GM21723 (cell line): ENCODE measurements around the gene PGLYRP2.
"Not testable (repeated sequence)": the region's sequence is repeated elsewhere in the genome, so short reads cannot be mapped to it uniquely, and the experiment has no call there.

Experiments used
- ATAC-seq: cut with Tn5 transposase; IDR thresholded peaks from one replicate; pipeline ENCODE4 v1.9.1; 2021; ENCODE audit warnings: mild to moderate bottlenecking, moderate library complexity; ENCODE audit not compliant: unreplicated experiment

Gene PGLYRP2

GRCh38 chr19:15488489-15489226 lies 9.4 kb upstream of the PGLYRP2 start:
- ATAC-seq = no peak

- no peak for ATAC-seq
These were observed 7.7 kb upstream of the PGLYRP2 start for GRCh38 chr19:15487038-15487437.

DNA sequence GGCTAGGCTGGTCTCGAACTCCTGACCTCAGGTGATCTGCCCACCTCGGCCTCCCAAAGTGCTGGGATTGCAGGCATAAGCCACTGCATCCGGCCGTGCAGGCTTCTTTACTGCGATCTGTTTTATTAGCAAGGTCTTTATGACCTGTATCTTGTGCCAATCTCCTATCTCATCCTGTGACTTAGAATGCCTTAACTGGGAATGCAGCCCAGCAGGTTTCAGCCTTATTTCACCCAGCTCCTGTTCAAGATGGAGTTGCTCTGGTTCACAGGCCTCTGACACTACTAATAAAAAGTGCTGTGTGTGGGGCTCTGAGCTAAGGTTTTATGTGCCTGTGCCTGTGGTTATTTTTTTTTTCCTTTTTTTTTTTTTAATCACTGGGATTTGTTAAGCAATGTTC lies 6.5 kb upstream of the PGLYRP2 start:
- not testable (repeated sequence) for ATAC-seq

DNA sequence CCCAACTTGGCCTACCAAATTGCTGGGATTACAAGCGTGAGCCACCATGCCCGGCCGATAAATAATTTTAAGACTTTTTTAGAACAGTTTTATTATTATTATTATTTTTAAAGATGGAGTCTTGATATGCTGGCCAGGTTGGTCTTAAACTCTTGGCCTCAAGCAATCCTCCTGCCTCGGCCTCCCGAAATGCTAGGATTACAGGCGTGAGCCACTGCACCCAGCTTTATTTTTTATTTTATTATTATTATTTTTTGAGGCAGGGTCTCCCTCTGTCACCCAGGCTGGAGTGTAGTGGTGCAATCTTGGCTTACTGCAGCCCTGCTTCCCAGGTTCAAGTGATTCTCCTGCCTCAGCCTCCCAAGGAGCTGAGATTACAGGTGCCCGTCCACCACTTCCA lies 1.7 kb upstream of the PGLYRP2 start:
- ATAC-seq = not testable (repeated sequence)

GRCh38 chr19:15476325-15476724 lies 3.0 kb downstream of the PGLYRP2 start:
- ATAC-seq = no peak

GRCh38 chr19:15475611-15476010 lies 3.7 kb downstream of the PGLYRP2 start:
- ATAC-seq = no peak

DNA sequence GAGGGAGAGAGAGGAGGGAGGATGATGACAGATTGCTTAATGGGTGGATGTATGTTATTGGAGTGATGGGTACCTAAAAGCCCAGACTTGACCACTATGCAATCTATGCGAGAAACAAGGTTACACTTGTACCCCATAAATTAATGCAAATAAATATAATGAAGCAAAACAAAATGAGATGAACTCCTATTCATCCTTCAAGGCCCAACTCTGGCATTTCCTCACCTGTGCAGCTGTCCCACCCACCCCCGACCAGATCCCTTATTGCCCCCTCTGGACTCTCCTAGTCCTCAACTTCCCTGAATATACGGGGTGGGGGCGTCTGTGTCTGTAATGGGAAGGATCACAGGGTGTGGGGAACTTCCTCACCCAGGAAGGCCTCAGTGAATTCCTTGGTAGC lies 4.1 kb downstream of the PGLYRP2 start:
- ATAC-seq = no peak

DNA sequence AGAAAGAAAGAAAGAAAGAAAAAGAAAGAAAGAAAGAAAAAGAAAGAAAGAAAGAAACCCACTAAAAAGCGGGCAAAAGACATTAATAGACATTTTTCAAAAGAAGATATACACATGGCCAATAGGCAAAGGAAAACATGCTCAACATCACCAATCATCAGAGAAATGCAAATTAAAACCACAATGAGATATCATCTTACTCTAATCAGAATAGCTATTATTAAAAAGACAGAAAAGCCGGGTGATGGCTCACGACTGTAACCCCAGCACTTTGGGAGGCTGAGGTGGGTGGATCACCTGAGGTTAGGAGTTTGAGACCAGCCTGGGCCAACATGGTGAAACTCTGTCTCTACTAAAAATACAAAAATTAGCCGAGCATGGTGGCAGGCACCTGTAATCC lies 5.5 kb downstream of the PGLYRP2 start:
- not testable (repeated sequence) for ATAC-seq

DNA sequence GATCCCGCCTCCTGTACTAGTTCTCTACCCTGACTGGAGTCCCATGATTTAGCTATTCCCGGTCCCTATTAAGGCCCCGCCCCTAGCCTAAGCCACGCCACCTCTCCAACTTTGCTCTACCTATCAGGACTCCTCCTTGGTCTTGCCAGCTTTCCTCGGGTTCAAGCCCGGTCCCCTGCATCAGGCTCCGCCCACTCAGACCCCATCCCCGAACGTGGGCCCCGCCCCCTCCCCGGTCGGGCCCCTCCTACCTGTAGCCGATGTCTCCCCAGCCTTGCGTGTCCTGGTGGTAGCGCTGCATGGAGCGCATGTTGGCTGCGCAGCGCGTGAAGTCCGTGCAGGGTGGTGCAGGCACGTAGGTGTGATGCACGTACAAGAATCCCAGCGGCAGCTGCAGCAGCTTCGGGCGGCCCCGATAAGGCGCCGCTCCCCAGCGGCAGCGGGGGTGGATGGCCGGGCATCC lies 7.6 kb downstream of the PGLYRP2 start:
- ATAC-seq = no peak

DNA sequence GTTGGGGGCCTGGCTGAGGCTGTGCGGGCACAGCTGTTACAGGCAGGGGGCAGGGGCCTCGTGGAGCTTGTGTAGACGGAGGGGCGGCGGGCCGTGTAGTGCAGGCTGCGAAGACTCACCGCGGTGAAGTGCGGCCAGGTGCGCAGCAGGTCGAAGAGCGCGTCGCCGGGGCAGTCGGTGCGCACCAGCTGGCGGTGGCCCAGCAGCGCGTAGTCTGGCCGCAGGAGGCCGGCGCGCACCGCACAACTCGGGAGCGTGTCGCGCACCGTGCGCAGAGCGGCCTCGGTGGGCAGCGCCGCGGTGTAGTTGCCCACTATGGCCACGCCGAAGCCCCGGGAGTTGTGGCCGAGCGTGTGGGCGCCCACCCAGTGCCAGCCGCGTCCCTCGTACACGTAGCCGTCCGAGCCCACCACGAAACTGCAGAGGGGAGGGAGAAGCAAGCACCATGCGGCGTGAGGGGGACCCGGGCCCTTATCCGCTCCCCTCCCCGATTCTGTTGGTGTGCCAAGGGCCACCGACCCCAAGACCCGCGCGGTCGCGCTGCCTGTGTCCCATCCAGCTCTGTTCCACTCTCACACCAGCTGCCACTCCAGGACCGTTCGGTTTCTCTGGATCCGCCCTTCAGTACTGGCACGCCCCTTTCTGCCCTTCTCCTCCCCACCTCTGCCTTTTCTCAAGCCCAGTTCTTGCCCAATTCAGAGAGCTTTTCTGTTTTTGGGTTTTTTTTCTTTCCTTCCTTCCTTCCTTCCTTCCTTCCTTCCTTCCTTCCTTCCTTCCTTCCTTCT lies 9.6 kb downstream of the PGLYRP2 start:
- ATAC-seq = no peak

- ATAC-seq = no peak
These were observed 10.4 kb downstream of the PGLYRP2 start for GRCh38 chr19:15468675-15469512.

GRCh38 chr19:15467734-15468214 lies 11.5 kb downstream of the PGLYRP2 start:
- no peak for ATAC-seq

- ATAC-seq = peak; percentile 48
These were observed 12.2 kb downstream of the PGLYRP2 start for GRCh38 chr19:15466851-15467733.

DNA sequence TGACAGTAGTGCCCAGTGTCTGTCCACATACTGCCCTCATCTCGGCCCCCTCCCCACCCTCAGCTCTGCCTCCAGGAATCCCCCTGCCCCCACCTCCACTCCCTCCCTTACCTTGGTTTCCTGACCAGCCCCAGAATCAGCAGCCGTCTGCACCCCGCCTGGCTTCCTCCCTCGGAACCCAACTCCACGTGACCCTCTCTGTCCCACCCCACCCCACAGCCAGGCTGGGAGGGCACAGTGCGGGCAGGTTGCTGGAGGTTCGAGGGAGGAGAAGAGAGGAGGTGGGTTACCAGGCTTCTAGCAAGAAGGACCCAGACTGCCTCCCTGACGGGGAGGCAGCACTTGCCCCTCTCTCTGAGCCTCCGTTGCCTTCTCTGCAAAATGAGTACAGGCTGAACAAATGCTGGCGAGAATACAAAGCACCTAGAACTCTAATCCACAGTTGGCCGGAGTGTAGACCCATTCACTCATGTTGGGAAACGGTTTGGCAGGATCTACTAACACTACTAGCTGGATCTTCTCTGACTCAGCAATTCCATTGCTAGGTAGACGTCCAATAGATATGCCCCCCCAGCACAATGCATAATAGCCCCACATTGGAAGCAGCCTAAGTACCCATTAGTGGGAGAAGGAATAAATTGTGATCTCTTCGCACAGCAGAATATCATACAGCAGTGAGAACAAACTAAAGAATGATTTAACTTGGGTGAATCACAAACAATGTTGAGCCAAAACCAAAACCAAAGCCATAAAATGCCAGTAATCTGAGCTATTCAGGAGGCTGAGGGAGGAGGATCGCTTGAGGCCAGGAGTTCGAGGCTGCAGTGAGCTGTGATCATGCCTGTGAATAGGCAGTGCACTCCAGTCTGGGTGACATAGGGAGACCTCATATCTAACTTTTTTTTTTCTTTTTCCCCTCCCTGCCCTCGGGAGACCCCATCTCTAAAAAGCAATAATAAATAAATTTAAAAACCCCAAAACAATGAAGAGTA lies 14.6 kb downstream of the PGLYRP2 start, which contains the start of gene RASAL3:
Gene RASAL3, minus strand, starts transcription at position 151 of the 992 bp plus-strand sequence. CDS start 186 bp downstream, outside the sequence.
- ATAC-seq = peak; percentile 58

DNA sequence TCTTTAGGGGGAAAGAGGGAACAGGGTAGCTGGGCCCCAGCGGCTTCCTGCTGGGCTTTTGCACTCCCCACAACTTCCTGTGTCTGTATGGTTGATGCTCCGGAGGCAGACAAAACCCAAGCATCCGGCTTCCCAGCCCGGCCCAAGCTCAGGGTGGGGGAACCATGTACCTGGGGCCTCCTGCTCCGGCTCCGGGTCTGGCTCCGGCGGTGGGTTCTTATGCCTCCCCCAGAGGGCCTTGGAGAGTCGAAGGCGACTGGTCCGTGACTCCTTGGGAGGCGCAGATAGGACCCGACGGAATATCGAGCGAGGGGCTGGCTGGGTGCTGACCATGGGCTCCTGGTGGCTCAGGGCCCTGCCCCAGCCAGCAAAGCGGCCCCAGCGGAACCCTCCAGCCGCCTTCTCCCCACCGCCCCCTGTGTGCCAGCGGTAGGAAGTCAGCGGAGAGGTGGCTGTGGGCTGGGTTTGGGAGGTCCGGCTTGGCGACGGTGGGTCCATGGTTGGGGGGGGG lies 15.4 kb downstream of the PGLYRP2 start:
- peak; percentile 61 for ATAC-seq

DNA sequence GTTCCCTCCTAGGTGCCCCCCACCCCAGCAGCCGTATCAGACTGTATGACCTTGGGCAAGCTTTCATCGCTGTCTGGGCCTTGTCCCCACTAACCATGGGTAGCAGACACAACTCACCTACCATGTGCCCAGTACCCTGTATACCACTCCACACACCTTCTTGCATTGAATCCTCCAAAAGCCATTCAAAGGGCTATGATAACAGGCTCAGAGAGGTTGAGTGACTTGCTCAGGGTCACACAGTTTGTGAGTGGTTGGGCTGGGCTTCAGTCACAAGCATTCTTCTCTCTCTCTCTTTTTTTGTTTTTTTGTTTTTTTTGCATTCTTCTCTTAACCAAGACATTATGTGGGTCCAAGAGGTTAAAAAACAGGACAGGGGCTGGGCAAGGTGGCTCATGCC lies 17.6 kb downstream of the PGLYRP2 start:
- ATAC-seq = no peak

GRCh38 chr19:15457701-15458484 lies 21.4 kb downstream of the PGLYRP2 start:
- no peak for ATAC-seq
